Measurements from ENCODE around the gene EVC.

DNA sequence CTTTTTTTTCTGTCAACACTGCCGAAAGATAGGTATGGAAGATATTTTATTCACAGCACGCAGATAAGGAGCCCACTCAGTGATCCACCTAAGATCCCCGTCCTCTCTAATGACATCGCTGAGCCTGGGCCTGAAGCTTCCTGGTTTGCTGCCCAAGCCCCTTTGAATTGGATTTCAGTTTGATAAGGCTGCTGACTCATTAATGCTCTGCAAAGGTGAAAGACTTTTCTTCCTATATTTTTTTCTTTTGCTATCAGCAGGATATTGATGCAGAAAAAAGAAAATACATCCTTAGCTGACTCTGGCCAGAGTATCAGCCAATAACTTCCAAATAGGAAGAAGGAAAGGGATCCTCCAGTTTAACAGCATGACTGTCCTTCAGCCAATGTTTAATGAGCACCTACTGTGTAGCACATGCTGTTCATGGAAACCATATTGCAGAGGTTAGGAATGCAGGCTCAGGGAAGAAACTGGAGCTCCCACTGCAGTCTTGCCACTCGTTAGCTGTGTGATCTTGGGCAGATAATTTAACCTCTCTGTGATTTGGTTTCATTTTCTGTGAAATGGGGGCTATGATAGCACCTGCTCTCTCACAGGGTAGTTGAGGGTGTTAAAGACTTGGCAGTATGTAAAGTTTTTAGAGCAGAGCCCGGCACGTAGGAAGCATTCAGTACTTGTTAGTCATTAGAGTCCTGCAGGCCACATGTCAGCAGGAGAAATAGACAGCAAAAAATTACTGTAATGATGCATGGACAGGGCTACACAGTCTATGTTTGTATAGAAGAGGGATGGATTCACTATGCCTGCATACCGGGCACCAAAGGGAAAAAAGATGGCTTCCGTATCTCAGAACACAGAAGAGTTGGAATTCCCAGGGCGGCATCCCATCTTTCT, 39.3 kb downstream of the EVC start:
- TF ChIP-seq CTCF (IDR thresholded peaks at IDR 0.05) = no peak
- no peak for TF ChIP-seq POLR2A (IDR thresholded peaks at IDR 0.05)
- TF ChIP-seq EP300 (IDR thresholded peaks at IDR 0.05) = no peak
